HG03460 (cell line): Measurements from ENCODE around the gene TSPAN17.

Experiments used
- ATAC-seq: cut with Tn5 transposase; IDR thresholded peaks from one replicate; pipeline ENCODE4 v1.9.1; 2021; ENCODE audit not compliant: unreplicated experiment

TSPAN17 gene

DNA sequence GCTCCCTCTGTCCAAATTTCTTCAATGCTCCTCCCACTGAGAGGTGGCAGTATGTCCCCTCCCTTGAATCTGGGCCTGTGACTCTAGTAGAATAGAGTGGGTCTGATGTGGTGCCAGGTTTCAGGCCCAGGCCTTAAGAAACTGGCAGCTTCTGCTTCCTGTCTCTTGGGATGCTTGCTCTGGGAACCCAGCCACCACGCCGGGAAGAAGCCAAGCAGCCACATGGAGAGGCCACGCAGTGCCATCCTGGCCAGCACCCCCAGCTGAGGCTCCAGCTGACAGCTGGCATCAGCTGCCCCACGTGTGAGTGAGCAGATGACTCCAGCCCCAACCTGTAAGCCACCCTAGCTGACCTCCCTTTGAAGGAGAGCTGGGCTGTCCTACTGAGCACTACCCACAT is 7.3 kb upstream of the TSPAN17 start:
- ATAC-seq: no peak

GRCh38 chr5:176640616-176641015 is 6.7 kb upstream of the TSPAN17 start:
- no peak for ATAC-seq

- no peak for ATAC-seq
These were observed 4.4 kb upstream of the TSPAN17 start for GRCh38 chr5:176642675-176643490.

DNA sequence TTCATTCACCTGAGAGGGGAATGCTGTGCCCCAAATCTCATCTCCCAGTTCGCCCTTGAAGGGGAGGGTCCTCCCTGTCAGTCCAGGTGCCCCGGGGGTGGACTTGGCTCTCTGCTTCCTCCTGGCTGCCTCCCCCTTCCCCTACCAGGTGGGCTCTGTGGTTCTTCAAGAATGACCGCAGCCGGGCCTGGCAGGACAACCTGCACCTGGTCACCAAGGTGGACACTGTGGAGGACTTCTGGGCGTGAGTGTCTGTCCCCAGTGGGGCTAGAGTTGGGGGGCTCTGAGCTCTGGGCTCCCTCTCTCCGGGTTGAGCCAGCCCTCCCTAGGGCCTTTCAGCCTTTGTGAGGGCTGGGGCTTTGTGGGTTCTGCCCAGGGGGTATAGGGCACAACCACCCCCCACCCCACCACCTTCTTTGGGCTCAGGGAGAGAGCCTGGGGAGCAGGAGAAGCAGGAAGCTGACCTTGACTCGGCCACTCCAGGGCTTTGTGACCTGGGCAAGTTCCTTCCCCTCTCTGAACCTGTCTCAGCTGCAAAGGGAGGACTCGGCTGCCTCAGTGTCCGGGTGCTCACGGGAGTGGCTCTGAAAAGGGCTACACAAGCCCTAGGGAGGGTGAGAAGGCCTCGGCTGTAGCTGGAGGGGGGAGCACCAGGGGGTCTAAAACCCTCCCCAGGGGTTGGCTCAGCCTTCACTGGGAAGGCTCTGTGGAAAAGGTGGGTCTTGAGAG is 3.6 kb upstream of the TSPAN17 start:
- ATAC-seq: no peak

DNA sequence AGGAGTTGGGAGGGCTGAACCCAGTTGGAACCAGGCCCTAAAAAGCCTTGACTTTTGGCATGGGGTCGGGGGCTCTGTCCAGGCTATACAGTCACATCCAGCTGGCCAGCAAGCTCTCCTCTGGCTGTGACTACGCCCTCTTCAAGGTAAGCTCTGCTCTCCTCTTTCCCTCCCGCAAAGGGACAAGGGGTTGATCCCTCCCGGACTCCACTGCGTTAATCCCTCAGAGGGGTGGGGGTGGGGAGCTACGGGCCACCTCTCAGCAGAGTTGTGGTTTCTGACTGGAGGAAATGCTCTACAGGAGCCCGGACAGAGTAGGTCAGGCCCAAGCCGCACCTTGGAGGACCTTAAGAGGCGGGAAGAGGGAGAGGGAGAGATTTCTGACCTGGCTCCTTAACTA is 3.0 kb upstream of the TSPAN17 start:
- ATAC-seq: no peak

DNA sequence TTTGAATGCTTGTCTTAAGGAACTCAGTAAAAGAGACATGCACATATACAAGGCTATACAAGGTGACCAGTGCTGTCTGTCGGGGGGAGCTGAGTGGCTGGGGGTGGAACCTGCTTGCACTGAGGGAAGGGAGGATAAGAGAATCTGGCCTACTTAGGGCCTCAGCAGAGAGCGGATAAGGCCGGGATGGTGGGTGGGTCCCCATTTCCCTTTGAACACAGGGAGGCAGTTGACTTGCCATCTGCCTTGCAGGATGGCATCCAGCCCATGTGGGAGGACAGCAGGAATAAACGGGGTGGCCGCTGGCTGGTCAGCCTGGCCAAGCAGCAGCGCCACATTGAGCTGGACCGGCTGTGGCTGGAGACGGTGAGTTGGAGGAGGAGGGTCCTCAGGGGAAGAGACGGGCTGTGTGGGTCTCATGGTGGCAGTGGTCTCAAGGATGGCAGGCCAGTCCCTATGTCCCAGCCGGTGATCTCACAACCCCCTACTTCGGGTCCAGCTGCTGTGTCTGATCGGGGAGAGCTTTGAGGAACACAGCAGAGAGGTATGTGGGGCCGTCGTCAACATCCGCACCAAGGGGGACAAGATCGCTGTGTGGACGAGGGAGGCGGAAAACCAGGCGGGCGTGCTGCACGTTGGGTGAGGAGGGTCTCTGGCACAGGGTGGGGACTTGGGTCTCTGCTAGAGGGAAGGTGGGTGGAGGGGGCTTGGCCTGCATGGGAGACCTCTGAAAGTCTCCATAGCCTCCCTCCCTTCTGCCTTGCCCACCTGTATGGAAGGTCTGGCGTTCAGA is 2.2 kb upstream of the TSPAN17 start:
- ATAC-seq: no peak

GRCh38 chr5:176646049-176646706 is 1.1 kb upstream of the TSPAN17 start:
- no peak for ATAC-seq

- peak; percentile 3 for ATAC-seq
These were observed 616 bp upstream of the TSPAN17 start for GRCh38 chr5:176646707-176647029.

DNA sequence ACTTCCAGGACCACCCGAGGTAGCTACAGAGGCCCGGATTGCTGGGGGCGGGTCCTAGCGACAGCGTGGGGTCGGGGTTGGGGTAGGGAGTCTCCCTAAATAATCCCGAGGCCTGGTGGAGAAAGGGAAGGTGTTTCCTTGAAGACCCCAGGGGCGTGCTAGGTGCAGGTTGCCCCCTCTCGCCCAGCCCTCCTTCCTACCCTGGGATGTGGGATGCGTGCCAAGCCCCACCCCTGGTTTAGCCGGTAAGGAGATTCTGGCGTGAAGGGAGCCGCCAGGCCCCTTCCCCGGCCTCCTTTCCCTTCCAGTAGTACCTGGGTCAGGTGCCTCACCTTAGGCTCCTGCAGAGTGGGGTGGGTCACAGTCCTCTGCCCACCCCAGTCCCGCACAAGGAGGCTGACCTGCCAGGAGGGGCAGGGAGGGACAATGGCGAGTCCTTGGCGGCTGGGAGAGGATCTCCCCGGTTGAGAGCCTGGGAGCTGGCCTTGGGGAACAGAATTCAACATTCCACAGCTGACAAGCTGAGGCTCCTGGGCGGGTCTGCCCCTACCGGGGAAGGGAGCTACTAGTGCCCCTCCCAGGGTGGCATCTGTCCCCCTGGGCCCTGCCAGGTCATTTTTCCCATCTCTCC is 674 bp downstream of the TSPAN17 start:
- ATAC-seq: no peak

GRCh38 chr5:176648474-176649194 is 1.4 kb downstream of the TSPAN17 start:
- ATAC-seq: no peak

DNA sequence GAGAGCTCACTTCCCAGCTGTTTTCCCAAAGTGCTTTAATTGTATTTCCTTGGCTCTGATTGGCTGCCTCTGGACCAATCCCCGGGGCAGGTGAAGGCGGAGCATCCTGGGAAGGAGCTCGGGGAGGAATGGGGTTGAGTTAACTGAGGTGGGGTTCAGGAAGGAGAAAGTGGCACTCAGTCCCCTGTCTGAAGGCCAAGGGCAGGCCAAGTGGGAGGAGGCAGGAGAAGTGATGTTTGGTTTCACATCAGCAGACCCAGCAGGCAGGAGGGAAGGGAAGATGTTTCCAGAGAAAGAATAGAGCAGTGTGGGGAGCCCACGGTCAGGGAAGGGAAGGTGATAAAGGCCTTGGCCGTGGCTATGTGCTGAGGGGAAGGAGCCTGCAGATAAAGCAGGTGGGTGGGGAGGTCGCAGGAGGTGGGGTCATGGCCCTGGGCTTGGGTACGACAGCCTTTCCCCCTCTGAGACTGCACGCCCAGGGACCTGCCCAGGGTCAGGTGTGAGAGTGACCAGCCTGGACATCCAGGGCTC is 3.1 kb downstream of the TSPAN17 start:
- no peak for ATAC-seq

GRCh38 chr5:176651472-176651980 is 4.2 kb downstream of the TSPAN17 start:
- ATAC-seq: no peak

DNA sequence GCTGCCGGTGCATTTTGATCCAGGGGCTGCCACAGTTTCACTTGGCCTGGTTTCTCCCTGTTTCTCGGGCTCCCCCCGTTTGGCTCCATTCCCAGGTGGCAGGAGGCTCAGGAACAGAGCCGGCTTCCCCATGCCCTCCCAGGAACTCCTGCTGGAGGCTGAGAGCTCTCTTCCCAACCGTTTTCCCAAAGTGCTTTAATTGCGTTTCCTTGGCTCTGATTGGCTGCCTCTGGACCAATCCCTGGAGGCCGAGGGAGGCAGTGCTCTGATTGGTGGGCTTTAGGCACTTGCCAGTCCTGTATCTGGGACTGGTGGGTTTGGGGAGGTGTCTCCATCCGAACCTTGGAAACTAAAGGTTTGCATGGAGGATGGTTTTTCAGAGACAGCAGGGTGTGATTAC is 4.9 kb downstream of the TSPAN17 start:
- no peak for ATAC-seq

GRCh38 chr5:176653401-176654385 is 6.4 kb downstream of the TSPAN17 start:
- ATAC-seq: no peak

GRCh38 chr5:176654856-176655255 is 7.6 kb downstream of the TSPAN17 start:
- no peak for ATAC-seq

GRCh38 chr5:176656467-176656990 is 9.2 kb downstream of the TSPAN17 start:
- no peak for ATAC-seq

GRCh38 chr5:176658007-176658599 is 10.8 kb downstream of the TSPAN17 start:
- ATAC-seq: peak; percentile 39
